ENCODE measurements around the gene BAIAP2L2. TPM values are rescaled to one million over a fixed set of nuclear protein-coding genes. Genes with fewer than 3 reads are reported as not detected.
"Not testable (repeated sequence)": the region's sequence is repeated elsewhere in the genome, so short reads cannot be mapped to it uniquely, and the experiment has no call there.

BAIAP2L2 gene
- total RNA-seq, 1 donor from 2014 or later, result 0.86 TPM

DNA sequence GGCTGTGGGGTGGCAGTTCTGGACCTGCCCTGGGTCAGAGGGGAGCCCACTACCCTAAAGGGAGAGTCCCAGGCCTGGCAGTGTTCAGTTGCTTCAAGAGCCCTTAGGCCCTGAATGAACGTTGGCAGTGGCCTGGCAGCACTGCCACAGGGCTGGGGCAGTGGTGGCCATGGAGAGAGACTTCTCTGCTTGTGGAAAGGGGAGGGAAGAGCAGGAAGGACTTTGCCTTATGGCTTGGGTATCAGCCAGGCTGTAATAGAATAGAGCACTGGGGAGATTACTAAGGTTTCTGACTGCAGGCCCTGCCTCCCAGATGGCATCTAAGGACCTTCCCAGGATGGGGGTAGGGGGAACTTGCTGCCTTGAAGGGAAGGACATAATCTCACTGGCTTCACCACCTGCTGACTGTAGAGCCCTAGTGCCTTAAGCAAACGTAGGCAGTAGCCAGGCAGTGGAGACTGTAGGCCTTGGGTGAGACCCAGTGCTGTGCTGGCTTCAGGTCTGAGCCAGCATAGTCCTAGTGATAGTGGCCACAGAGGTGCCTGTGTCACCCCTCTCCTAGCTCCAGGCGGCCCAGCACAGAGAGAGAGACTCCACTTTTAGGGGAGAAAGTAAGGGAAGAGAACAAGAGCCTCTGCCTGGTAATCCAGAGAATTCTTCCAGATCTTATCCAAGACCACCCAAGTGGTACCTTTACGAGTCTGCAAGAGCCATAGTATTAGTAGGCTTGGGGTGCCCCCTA is 43.5 kb upstream of the BAIAP2L2 start:
- no peak overlapping the region for H3K9ac ChIP-seq
- H3K4me3 Mint-ChIP-seq, result no peak overlapping the region
- no peaks in the 10 kb centered on the region for H3K79me2 ChIP-seq (ENCODE audit: low read depth)
- no peaks in the 10 kb centered on the region for H3K36me3 ChIP-seq
- H3K36me3 Mint-ChIP-seq, result no peaks in the 10 kb centered on the region
- peaks cover 9% of the 10 kb centered on the region for H3K4me1 Mint-ChIP-seq
- TF ChIP-seq EZH2phosphoT487 (IDR thresholded peaks at IDR 0.05), result no peak
- no peak for TF ChIP-seq EZH2 (IDR thresholded peaks at IDR 0.05)
- TF ChIP-seq, protein P1, sequence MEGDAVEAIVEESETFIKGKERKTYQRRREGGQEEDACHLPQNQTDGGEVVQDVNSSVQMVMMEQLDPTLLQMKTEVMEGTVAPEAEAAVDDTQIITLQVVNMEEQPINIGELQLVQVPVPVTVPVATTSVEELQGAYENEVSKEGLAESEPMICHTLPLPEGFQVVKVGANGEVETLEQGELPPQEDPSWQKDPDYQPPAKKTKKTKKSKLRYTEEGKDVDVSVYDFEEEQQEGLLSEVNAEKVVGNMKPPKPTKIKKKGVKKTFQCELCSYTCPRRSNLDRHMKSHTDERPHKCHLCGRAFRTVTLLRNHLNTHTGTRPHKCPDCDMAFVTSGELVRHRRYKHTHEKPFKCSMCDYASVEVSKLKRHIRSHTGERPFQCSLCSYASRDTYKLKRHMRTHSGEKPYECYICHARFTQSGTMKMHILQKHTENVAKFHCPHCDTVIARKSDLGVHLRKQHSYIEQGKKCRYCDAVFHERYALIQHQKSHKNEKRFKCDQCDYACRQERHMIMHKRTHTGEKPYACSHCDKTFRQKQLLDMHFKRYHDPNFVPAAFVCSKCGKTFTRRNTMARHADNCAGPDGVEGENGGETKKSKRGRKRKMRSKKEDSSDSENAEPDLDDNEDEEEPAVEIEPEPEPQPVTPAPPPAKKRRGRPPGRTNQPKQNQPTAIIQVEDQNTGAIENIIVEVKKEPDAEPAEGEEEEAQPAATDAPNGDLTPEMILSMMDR (IDR thresholded peaks at IDR 0.05), result peak; percentile 47
- no peaks in the 10 kb centered on the region for H3K27me3 Mint-ChIP-seq (ENCODE audit: insufficient read depth, low read depth)
- H3K27ac ChIP-seq, result peak overlapping the region; percentile 29
- no peak overlapping the region for H3K27ac Mint-ChIP-seq
- H3K9me3 Mint-ChIP-seq, result no peaks in the 10 kb centered on the region
- DNase-seq (ENCODE audit: low spot score), result peak; percentile 74
- no peak overlapping the region for H2AFZ ChIP-seq (replicated peaks)
- no peaks in the 10 kb centered on the region for H3K27me3 ChIP-seq
- H3K4me1 ChIP-seq, result peaks cover 30% of the 10 kb centered on the region
- peaks cover 31% of the 10 kb centered on the region for H3F3A ChIP-seq (ENCODE audit: low read depth)
- peak overlapping the region; percentile 51 for H3K4me2 ChIP-seq
- peaks cover 5% of the 10 kb centered on the region for H4K20me1 ChIP-seq (ENCODE audit: low read depth)
- H3K4me3 ChIP-seq, result no peak overlapping the region
- no peaks in the 10 kb centered on the region for H3K9me3 ChIP-seq (ENCODE audit: low read depth)

DNA sequence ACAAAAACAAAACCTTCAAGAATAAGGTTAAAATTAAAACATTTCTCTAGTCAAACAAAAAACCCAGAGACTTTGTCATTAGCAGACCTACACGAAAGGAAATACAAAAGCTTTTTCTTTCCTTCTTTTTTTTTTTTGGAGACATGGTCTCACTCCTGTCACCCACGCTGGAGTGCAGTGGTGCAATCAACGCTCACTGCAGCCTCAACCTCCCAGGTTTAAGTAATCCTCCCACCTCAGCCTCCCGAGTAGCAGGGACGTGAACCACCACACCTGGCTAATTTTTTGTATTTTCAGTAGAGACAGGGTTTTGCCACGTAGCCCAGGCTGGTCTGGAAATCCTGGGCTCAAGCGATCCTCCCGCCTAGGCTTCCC is 40.6 kb upstream of the BAIAP2L2 start:
- TF ChIP-seq EZH2phosphoT487 (IDR thresholded peaks at IDR 0.05), result no peak
- TF ChIP-seq, protein P1 (IDR thresholded peaks at IDR 0.05), result no peak
- Histone ChIP-seq H3K4me1 (peaks cover 30% of the 10 kb centered on the region), H3K4me3 (no peak overlapping the region), H3K27me3 (no peaks in the 10 kb centered on the region), H3K79me2 (ENCODE audit: low read depth) (no peaks in the 10 kb centered on the region), H3K9ac (no peak overlapping the region), H3K4me2 (peak overlapping the region; percentile 4), H3K36me3 (no peaks in the 10 kb centered on the region), H3F3A (ENCODE audit: low read depth) (peaks cover 34% of the 10 kb centered on the region), H3K9me3 (ENCODE audit: low read depth) (no peaks in the 10 kb centered on the region), H3K27ac (no peak overlapping the region), H4K20me1 (ENCODE audit: low read depth) (peaks cover 5% of the 10 kb centered on the region), H2AFZ (replicated peaks) (no peak overlapping the region)
- H3K4me3 Mint-ChIP-seq, result no peak overlapping the region
- no peak overlapping the region for H3K27ac Mint-ChIP-seq
- H3K36me3 Mint-ChIP-seq, result no peaks in the 10 kb centered on the region
- DNase-seq (ENCODE audit: low spot score), result no peak
- H3K27me3 Mint-ChIP-seq (ENCODE audit: insufficient read depth, low read depth), result no peaks in the 10 kb centered on the region
- no peaks in the 10 kb centered on the region for H3K9me3 Mint-ChIP-seq
- peaks cover 16% of the 10 kb centered on the region for H3K4me1 Mint-ChIP-seq

DNA sequence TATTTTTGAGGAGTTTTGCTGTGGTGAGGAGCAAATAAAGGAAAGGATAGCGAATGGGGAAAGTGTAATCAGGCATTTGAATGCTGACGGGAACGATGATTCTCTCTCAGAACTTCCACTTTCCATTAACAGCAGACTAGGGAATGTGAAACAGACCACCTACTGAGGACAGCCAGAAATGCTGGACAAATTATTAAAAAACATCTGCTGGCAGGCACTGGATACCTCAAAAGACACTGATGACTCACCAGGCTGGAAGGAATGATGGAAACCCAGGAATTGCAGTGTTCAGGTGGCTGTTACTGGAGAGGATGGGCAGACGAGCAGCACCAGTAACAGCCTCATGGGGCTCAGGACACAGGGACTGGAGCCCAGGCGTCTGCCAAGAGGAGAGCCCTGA is 37.8 kb upstream of the BAIAP2L2 start:
- Mint-ChIP-seq H3K4me1 (peaks cover 14% of the 10 kb centered on the region), H3K36me3 (peaks cover 3% of the 10 kb centered on the region), H3K27me3 (ENCODE audit: insufficient read depth, low read depth) (no peaks in the 10 kb centered on the region), H3K4me3 (no peak overlapping the region), H3K9me3 (no peaks in the 10 kb centered on the region), H3K27ac (no peak overlapping the region)
- H3K4me1 ChIP-seq, result peaks cover 19% of the 10 kb centered on the region
- no peak overlapping the region for H3K27ac ChIP-seq
- no peaks in the 10 kb centered on the region for H4K20me1 ChIP-seq (ENCODE audit: low read depth)
- H3K36me3 ChIP-seq, result no peaks in the 10 kb centered on the region
- DNase-seq (ENCODE audit: low spot score), result no peak
- H3K4me3 ChIP-seq, result no peak overlapping the region
- no peaks in the 10 kb centered on the region for H3K27me3 ChIP-seq
- peaks cover 23% of the 10 kb centered on the region for H3F3A ChIP-seq (ENCODE audit: low read depth)
- H3K4me2 ChIP-seq, result no peak overlapping the region
- H3K9ac ChIP-seq, result no peak overlapping the region
- no peaks in the 10 kb centered on the region for H3K9me3 ChIP-seq (ENCODE audit: low read depth)
- H2AFZ ChIP-seq (replicated peaks), result no peak overlapping the region
- TF ChIP-seq EZH2 (IDR thresholded peaks at IDR 0.05) (no peak), EZH2phosphoT487 (IDR thresholded peaks at IDR 0.05) (no peak)
- TF ChIP-seq, protein P1 (IDR thresholded peaks at IDR 0.05), result no peak
- H3K79me2 ChIP-seq (ENCODE audit: low read depth), result no peaks in the 10 kb centered on the region

DNA sequence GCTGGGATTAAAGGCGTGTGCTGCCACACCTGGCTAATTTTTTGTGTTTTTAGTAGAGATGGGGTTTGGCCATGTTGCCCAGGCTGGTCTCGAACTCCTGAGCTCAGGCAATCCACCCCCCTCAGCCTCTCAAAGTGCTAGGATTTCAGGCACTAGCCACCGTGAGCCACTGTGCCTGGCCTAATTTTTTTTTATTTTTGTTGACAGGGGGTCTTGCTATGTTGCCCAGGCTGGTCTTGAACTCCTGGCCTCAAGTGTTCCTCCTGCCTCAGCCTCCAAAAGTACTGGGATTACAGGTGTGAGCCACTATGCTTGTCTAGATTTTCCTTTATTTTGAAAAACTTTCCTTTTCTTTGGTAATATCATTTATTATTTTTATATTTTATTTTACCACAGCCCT is 35.7 kb upstream of the BAIAP2L2 start:
- H3K27me3 ChIP-seq; H4K20me1 ChIP-seq (ENCODE audit: low read depth); H3K36me3 ChIP-seq; H3K9ac ChIP-seq; H3K4me2 ChIP-seq; H2AFZ ChIP-seq (replicated peaks); H3K9me3 ChIP-seq (ENCODE audit: low read depth); H3K27ac Mint-ChIP-seq; H3K4me3 Mint-ChIP-seq; H3K27ac ChIP-seq; H3K9me3 Mint-ChIP-seq; DNase-seq (ENCODE audit: low spot score); H3K79me2 ChIP-seq (ENCODE audit: low read depth); H3K27me3 Mint-ChIP-seq (ENCODE audit: insufficient read depth, low read depth); H3K4me3 ChIP-seq; H3K36me3 Mint-ChIP-seq: not testable (repeated sequence)
- H3F3A ChIP-seq (ENCODE audit: low read depth), result peaks cover 15% of the 10 kb centered on the region
- H3K4me1 Mint-ChIP-seq, result peaks cover 16% of the 10 kb centered on the region
- peaks cover 12% of the 10 kb centered on the region for H3K4me1 ChIP-seq

Data from neural progenitor cell (in vitro differentiated cells).